Neural crest cell (in vitro differentiated cells): Measurements from ENCODE around the gene SH3BGRL. TPM values are rescaled to one million over a fixed set of nuclear protein-coding genes. Genes with fewer than 3 reads are reported as not detected.

ENCODE experiments used
- DNase-seq: peaks from one replicate; pipeline ENCODE4 v3.0.0; 2021; ENCODE audit warnings: low read depth, mixed read lengths, low spot score
- H3K27ac Mint-ChIP-seq: one replicate; pipeline ENCODE4 v1.8.0; 2021; ENCODE audit warnings: mild to moderate bottlenecking, mixed read lengths; ENCODE audit not compliant: unreplicated experiment
- H3K27me3 Mint-ChIP-seq: 2 replicates; pipeline ENCODE4 v1.8.0; 2021; ENCODE audit warnings: low read depth, mild to moderate bottlenecking, mixed read lengths
- H3K36me3 Mint-ChIP-seq: 2 replicates; pipeline ENCODE4 v1.8.0; 2021; ENCODE audit warnings: low read depth, mild to moderate bottlenecking, mixed read lengths
- H3K4me1 Mint-ChIP-seq: 2 replicates; pipeline ENCODE4 v1.8.0; 2021; ENCODE audit warnings: mixed read lengths
- H3K4me3 Mint-ChIP-seq: one replicate; pipeline ENCODE4 v1.8.0; 2021; ENCODE audit warnings: mild to moderate bottlenecking, mixed read lengths
- H3K9me3 Mint-ChIP-seq: 2 replicates; pipeline ENCODE4 v1.8.0; 2021; ENCODE audit warnings: mixed read lengths
- CTCF ChIP-seq: fragments of 200-600 bp; sonication (generic); conservative IDR thresholded peaks from 2 replicates; pipeline ENCODE4 v1.5.0; 2021; ENCODE audit warnings: antibody characterized with exemption, mild to moderate bottlenecking
- total RNA-seq: library from RNA; stranded (reverse); gene quantifications from 2 replicates; pipeline ENCODE4 v1.2.1, GENCODE V29; 2021

Gene SH3BGRL
- total RNA-seq, 1 donor from 2014 or later: 74.9 TPM

- Mint-ChIP-seq H3K4me3 (peak overlapping the region; percentile 93), H3K36me3 (peaks cover 8% of the 10 kb centered on the region), H3K27me3 (no peaks in the 10 kb centered on the region), H3K9me3 (peaks cover 6% of the 10 kb centered on the region), H3K27ac (peak overlapping the region; percentile 98), H3K4me1 (peaks cover 29% of the 10 kb centered on the region)
- DNase-seq: no peak
- TF ChIP-seq CTCF: no peak
Observed at GRCh38 chrX:81201071-81201470, 831 bp upstream of the SH3BGRL start.

GRCh38 chrX:81202456-81202819 is 536 bp downstream of the SH3BGRL start:
- no peaks in the 10 kb centered on the region for H3K27me3 Mint-ChIP-seq
- peaks cover 29% of the 10 kb centered on the region for H3K4me1 Mint-ChIP-seq
- peaks cover 14% of the 10 kb centered on the region for H3K36me3 Mint-ChIP-seq
- H3K9me3 Mint-ChIP-seq: peaks cover 11% of the 10 kb centered on the region
- peak overlapping the region; percentile 93 for H3K4me3 Mint-ChIP-seq
- DNase-seq: no peak
- TF ChIP-seq CTCF: no peak
- H3K27ac Mint-ChIP-seq: peak overlapping the region; percentile 98

- TF ChIP-seq CTCF: no peak
- H3K27me3 Mint-ChIP-seq: no peaks in the 10 kb centered on the region
- peak overlapping the region; percentile 93 for H3K4me3 Mint-ChIP-seq
- H3K27ac Mint-ChIP-seq: peak overlapping the region; percentile 40
- peaks cover 12% of the 10 kb centered on the region for H3K9me3 Mint-ChIP-seq
- peaks cover 29% of the 10 kb centered on the region for H3K4me1 Mint-ChIP-seq
- peaks cover 17% of the 10 kb centered on the region for H3K36me3 Mint-ChIP-seq
- no peak for DNase-seq
Observed at GRCh38 chrX:81202943-81203342, 1.0 kb downstream of the SH3BGRL start.

- H3K4me1 Mint-ChIP-seq: peaks cover 29% of the 10 kb centered on the region
- peaks cover 14% of the 10 kb centered on the region for H3K9me3 Mint-ChIP-seq
- H3K36me3 Mint-ChIP-seq: peaks cover 19% of the 10 kb centered on the region
- no peak for DNase-seq
- H3K27me3 Mint-ChIP-seq: no peaks in the 10 kb centered on the region
- H3K27ac Mint-ChIP-seq: no peak overlapping the region
- no peak overlapping the region for H3K4me3 Mint-ChIP-seq
- no peak for TF ChIP-seq CTCF
Observed at GRCh38 chrX:81205551-81205950, 3.6 kb downstream of the SH3BGRL start.

GRCh38 chrX:81206476-81206875 is 4.6 kb downstream of the SH3BGRL start:
- no peak for DNase-seq
- H3K27me3 Mint-ChIP-seq: no peaks in the 10 kb centered on the region
- peaks cover 17% of the 10 kb centered on the region for H3K9me3 Mint-ChIP-seq
- no peak for TF ChIP-seq CTCF
- no peak overlapping the region for H3K27ac Mint-ChIP-seq
- H3K36me3 Mint-ChIP-seq: peaks cover 25% of the 10 kb centered on the region
- no peak overlapping the region for H3K4me3 Mint-ChIP-seq
- H3K4me1 Mint-ChIP-seq: peaks cover 22% of the 10 kb centered on the region

- Mint-ChIP-seq H3K4me1 (peaks cover 7% of the 10 kb centered on the region), H3K36me3 (peaks cover 33% of the 10 kb centered on the region), H3K9me3 (peaks cover 17% of the 10 kb centered on the region), H3K27ac (no peak overlapping the region), H3K27me3 (no peaks in the 10 kb centered on the region), H3K4me3 (no peak overlapping the region)
- no peak for DNase-seq
- TF ChIP-seq CTCF: no peak
Observed at GRCh38 chrX:81208916-81209315, 7.0 kb downstream of the SH3BGRL start.
